HG03575 (cell line): ENCODE data around the gene PRPF18.

Experiments
- ATAC-seq: cut with Tn5 transposase; IDR thresholded peaks from one replicate; pipeline ENCODE4 v1.9.1; 2021; ENCODE audit not compliant: unreplicated experiment, insufficient number of reproducible peaks, low FRiP score; ENCODE audit errors: extremely low read depth

Gene PRPF18

GRCh38 chr10:13632884-13633440 is 46.2 kb downstream of the PRPF18 start:
- no peak for ATAC-seq

- ATAC-seq = no peak
These were observed 46.9 kb downstream of the PRPF18 start for GRCh38 chr10:13633689-13634088.

GRCh38 chr10:13634207-13634606 is 47.4 kb downstream of the PRPF18 start:
- no peak for ATAC-seq

- ATAC-seq = no peak
These were observed 50.0 kb downstream of the PRPF18 start for GRCh38 chr10:13636776-13637175.

- ATAC-seq = no peak
These were observed 50.6 kb downstream of the PRPF18 start for GRCh38 chr10:13637303-13637856.

GRCh38 chr10:13637894-13638293 is 51.1 kb downstream of the PRPF18 start:
- no peak for ATAC-seq

GRCh38 chr10:13642293-13642692 is 55.5 kb downstream of the PRPF18 start:
- ATAC-seq = no peak

- no peak for ATAC-seq
These were observed 56.3 kb downstream of the PRPF18 start for GRCh38 chr10:13643016-13643415.

- ATAC-seq = no peak
These were observed 58.1 kb downstream of the PRPF18 start for GRCh38 chr10:13644866-13645265.

GRCh38 chr10:13648425-13648824 is 61.7 kb downstream of the PRPF18 start:
- ATAC-seq = no peak

GRCh38 chr10:13649844-13650520 is 63.2 kb downstream of the PRPF18 start:
- ATAC-seq = no peak

- no peak for ATAC-seq
These were observed 64.2 kb downstream of the PRPF18 start for GRCh38 chr10:13650961-13651360.

GRCh38 chr10:13651969-13652720 is 65.4 kb downstream of the PRPF18 start:
- ATAC-seq = no peak

- ATAC-seq = no peak
These were observed 66.1 kb downstream of the PRPF18 start for GRCh38 chr10:13652860-13653259.

- no peak for ATAC-seq
These were observed 67.5 kb downstream of the PRPF18 start for GRCh38 chr10:13654118-13654830.

- ATAC-seq = no peak
These were observed 68.1 kb downstream of the PRPF18 start for GRCh38 chr10:13654846-13655245.

- ATAC-seq = no peak
These were observed 69.8 kb downstream of the PRPF18 start for GRCh38 chr10:13656337-13657100.

- no peak for ATAC-seq
These were observed 70.4 kb downstream of the PRPF18 start for GRCh38 chr10:13657101-13657680.
